SK-N-SH (cell line): ENCODE data around the gene PPP4C.

Experiments used
- EP300 ChIP-seq, 2 experiments: IDR thresholded peaks; 2 replicates each; pipeline versions ENCODE4 v1.4.0 to v1.6.1; 2012; ENCODE audit warnings: borderline replicate concordance in 1 of 2, low read depth in 1 of 2, low read length in 1 of 2
- EZH2phosphoT487 ChIP-seq: fragments of 200-600 bp; sonication (generic); IDR thresholded peaks from 2 replicates; pipeline ENCODE4 v1.6.1; 2017; ENCODE audit warnings: low read depth, mixed run types, mild to moderate bottlenecking, antibody characterized with exemption, moderate library complexity, borderline replicate concordance
- GATA2 ChIP-seq: sonication (generic); formaldehyde crosslinking; IDR thresholded peaks from 2 replicates; pipeline ENCODE4 v1.5.0; 2020; ENCODE audit warnings: mild to moderate bottlenecking, missing genetic modification reagents
- MEF2A ChIP-seq: IDR thresholded peaks from 2 replicates; pipeline ENCODE4 v1.4.0; 2012; ENCODE audit warnings: low read depth, borderline replicate concordance
- POLR2AphosphoS5 ChIP-seq: IDR thresholded peaks from 2 replicates; pipeline ENCODE4 v1.6.1; 2012; ENCODE audit warnings: low read depth, low read length
- RAD21 ChIP-seq: IDR thresholded peaks from 2 replicates; pipeline ENCODE4 v1.6.1; 2012; ENCODE audit warnings: mild to moderate bottlenecking, low read length
- YY1 ChIP-seq: IDR thresholded peaks from 2 replicates; pipeline ENCODE4 v1.4.0; 2012; ENCODE audit warnings: low read depth, mild to moderate bottlenecking
- TF ChIP-seq, protein P1 (sequence below): fragments of 200-600 bp; sonication (generic); IDR thresholded peaks from 2 replicates; pipeline ENCODE4 v1.6.1; 2017; ENCODE audit warnings: antibody characterized with exemption, mild to moderate bottlenecking, moderate library complexity
- TF ChIP-seq, protein P2 (sequence below): IDR thresholded peaks from 2 replicates; pipeline ENCODE4 v1.6.1; 2012; ENCODE audit warnings: mild to moderate bottlenecking, low read depth, low read length, moderate library complexity
- TF ChIP-seq, protein P3 (sequence below): IDR thresholded peaks from 2 replicates; pipeline ENCODE4 v1.4.0; 2012; ENCODE audit warnings: low read depth, borderline replicate concordance
- TF ChIP-seq, protein P4 (sequence below): IDR thresholded peaks from 2 replicates; pipeline ENCODE4; 2012
- TF ChIP-seq, protein P5 (sequence below): IDR thresholded peaks from 2 replicates; pipeline ENCODE4 v1.4.0; 2012; ENCODE audit warnings: low read depth, borderline replicate concordance

DNA sequence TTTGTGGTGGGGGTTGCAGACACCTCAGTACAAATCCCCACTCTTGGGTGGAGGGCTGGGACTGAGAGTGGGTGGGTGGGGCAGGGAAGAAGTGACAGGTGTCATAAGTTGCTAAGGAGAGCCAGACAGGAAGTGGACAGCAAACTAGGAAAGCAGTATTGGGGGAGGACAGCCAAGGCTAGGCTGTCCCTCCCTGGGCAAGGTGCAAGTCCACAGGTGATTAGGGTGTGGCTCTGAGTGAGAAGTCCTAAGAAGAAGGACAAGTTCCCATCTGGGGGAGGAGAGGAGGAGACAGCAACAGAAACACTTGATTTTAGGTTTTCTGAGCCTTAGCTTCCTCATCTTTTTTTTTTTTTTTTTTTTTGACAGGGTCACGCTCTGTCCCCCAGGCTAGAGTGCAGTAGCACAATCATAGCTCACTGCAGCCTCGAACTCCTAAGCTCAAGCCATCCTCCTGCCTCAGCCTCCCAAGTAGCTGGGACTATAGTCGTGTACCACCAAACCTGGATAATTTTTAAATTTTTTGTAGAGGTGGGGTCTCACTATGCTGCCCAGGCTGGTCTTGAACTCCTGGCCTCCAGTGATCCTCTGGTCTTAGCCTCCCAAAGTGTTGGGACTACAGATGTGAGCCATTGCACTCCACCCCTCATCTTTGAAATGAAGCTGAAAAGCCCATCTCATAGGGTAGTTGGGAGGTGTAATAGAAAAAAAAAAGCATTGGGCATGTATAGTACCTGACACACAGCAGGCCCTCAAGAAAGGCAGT lies 44.7 kb downstream of the PPP4C start:
- TF ChIP-seq EZH2phosphoT487 (no peak), GATA2 (CRISPR knock-in tag) (no peak), YY1 (no peak), POLR2AphosphoS5 (no peak), EP300 (IDR thresholded peaks at IDR 0.05; ENCODE audit: borderline replicate concordance in 1 of 2, low read depth in 1 of 2, low read length in 1 of 2) (no peak), RAD21 (no peak), MEF2A (no peak)
- TF ChIP-seq, protein P1, sequence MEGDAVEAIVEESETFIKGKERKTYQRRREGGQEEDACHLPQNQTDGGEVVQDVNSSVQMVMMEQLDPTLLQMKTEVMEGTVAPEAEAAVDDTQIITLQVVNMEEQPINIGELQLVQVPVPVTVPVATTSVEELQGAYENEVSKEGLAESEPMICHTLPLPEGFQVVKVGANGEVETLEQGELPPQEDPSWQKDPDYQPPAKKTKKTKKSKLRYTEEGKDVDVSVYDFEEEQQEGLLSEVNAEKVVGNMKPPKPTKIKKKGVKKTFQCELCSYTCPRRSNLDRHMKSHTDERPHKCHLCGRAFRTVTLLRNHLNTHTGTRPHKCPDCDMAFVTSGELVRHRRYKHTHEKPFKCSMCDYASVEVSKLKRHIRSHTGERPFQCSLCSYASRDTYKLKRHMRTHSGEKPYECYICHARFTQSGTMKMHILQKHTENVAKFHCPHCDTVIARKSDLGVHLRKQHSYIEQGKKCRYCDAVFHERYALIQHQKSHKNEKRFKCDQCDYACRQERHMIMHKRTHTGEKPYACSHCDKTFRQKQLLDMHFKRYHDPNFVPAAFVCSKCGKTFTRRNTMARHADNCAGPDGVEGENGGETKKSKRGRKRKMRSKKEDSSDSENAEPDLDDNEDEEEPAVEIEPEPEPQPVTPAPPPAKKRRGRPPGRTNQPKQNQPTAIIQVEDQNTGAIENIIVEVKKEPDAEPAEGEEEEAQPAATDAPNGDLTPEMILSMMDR: no peak
- TF ChIP-seq, protein P2, sequence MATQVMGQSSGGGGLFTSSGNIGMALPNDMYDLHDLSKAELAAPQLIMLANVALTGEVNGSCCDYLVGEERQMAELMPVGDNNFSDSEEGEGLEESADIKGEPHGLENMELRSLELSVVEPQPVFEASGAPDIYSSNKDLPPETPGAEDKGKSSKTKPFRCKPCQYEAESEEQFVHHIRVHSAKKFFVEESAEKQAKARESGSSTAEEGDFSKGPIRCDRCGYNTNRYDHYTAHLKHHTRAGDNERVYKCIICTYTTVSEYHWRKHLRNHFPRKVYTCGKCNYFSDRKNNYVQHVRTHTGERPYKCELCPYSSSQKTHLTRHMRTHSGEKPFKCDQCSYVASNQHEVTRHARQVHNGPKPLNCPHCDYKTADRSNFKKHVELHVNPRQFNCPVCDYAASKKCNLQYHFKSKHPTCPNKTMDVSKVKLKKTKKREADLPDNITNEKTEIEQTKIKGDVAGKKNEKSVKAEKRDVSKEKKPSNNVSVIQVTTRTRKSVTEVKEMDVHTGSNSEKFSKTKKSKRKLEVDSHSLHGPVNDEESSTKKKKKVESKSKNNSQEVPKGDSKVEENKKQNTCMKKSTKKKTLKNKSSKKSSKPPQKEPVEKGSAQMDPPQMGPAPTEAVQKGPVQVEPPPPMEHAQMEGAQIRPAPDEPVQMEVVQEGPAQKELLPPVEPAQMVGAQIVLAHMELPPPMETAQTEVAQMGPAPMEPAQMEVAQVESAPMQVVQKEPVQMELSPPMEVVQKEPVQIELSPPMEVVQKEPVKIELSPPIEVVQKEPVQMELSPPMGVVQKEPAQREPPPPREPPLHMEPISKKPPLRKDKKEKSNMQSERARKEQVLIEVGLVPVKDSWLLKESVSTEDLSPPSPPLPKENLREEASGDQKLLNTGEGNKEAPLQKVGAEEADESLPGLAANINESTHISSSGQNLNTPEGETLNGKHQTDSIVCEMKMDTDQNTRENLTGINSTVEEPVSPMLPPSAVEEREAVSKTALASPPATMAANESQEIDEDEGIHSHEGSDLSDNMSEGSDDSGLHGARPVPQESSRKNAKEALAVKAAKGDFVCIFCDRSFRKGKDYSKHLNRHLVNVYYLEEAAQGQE: no peak
- TF ChIP-seq, protein P3, sequence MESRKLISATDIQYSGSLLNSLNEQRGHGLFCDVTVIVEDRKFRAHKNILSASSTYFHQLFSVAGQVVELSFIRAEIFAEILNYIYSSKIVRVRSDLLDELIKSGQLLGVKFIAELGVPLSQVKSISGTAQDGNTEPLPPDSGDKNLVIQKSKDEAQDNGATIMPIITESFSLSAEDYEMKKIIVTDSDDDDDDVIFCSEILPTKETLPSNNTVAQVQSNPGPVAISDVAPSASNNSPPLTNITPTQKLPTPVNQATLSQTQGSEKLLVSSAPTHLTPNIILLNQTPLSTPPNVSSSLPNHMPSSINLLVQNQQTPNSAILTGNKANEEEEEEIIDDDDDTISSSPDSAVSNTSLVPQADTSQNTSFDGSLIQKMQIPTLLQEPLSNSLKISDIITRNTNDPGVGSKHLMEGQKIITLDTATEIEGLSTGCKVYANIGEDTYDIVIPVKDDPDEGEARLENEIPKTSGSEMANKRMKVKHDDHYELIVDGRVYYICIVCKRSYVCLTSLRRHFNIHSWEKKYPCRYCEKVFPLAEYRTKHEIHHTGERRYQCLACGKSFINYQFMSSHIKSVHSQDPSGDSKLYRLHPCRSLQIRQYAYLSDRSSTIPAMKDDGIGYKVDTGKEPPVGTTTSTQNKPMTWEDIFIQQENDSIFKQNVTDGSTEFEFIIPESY: no peak
- TF ChIP-seq, protein P4, sequence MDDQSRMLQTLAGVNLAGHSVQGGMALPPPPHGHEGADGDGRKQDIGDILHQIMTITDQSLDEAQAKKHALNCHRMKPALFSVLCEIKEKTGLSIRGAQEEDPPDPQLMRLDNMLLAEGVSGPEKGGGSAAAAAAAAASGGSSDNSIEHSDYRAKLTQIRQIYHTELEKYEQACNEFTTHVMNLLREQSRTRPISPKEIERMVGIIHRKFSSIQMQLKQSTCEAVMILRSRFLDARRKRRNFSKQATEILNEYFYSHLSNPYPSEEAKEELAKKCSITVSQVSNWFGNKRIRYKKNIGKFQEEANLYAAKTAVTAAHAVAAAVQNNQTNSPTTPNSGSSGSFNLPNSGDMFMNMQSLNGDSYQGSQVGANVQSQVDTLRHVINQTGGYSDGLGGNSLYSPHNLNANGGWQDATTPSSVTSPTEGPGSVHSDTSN: no peak
- TF ChIP-seq, protein P5, sequence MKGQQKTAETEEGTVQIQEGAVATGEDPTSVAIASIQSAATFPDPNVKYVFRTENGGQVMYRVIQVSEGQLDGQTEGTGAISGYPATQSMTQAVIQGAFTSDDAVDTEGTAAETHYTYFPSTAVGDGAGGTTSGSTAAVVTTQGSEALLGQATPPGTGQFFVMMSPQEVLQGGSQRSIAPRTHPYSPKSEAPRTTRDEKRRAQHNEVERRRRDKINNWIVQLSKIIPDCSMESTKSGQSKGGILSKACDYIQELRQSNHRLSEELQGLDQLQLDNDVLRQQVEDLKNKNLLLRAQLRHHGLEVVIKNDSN: no peak
